IPS-NIHi11 (cell line): ENCODE data around the gene LYPD6.

ENCODE experiments used
- DNase-seq: peaks from one replicate; pipeline ENCODE4 v3.0.0; 2012; ENCODE audit warnings: mixed read lengths, low spot score

LYPD6 gene

DNA sequence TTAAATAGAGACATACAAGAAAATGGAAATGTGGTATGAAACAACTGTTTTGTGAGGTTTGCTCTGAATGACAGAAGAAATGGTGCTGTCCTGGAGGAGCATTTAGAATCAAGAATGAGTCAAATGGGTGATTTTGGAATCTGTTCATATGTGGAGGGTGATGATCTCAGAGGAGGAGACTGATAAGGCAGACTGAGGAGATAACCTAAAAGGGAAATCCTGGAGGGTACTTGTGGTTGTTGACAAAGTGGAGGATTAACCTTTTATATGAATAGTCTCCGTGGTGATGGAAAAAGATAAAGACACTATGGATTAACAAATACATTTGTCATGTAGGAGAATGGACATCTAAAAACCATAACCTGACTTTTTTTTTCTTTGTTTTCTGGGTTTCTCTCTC is 183.1 kb downstream of the LYPD6 start:
- DNase-seq: no peak
